Measurements from ENCODE around the gene SERTAD1.

- TF ChIP-seq, protein P1, sequence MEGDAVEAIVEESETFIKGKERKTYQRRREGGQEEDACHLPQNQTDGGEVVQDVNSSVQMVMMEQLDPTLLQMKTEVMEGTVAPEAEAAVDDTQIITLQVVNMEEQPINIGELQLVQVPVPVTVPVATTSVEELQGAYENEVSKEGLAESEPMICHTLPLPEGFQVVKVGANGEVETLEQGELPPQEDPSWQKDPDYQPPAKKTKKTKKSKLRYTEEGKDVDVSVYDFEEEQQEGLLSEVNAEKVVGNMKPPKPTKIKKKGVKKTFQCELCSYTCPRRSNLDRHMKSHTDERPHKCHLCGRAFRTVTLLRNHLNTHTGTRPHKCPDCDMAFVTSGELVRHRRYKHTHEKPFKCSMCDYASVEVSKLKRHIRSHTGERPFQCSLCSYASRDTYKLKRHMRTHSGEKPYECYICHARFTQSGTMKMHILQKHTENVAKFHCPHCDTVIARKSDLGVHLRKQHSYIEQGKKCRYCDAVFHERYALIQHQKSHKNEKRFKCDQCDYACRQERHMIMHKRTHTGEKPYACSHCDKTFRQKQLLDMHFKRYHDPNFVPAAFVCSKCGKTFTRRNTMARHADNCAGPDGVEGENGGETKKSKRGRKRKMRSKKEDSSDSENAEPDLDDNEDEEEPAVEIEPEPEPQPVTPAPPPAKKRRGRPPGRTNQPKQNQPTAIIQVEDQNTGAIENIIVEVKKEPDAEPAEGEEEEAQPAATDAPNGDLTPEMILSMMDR (IDR thresholded peaks at IDR 0.05; ENCODE audit: low read depth, low read length, poor library complexity, severe bottlenecking), result no peak
- TF ChIP-seq EZH2phosphoT487 (IDR thresholded peaks at IDR 0.05; ENCODE audit: borderline replicate concordance, low read length), result no peak
Measured at GRCh38 chr19:40392894-40393517, 32.8 kb downstream of the SERTAD1 start.

Data from DOHH2 (cell line).